ENCODE measurements around the gene ABO.

GRCh38 chr9:133221177-133221809 is 53.7 kb downstream of the ABO start:
- TF ChIP-seq GATA2 (IDR thresholded peaks at IDR 0.05; ENCODE audit: low read depth, low read length): no peak
- no peak for TF ChIP-seq GATA3 (IDR thresholded peaks at IDR 0.05; ENCODE audit: low read depth, low read length)

All from SH-SY5Y (cell line).